Measurements from ENCODE around the gene TMPRSS3. TPM values are rescaled to one million over a fixed set of nuclear protein-coding genes. Genes with fewer than 3 reads are reported as not detected.

TMPRSS3 gene
- total and polyA plus RNA-seq, 9 of the 15 experiments (the other 6 are each of a cell fraction or from before 2014, with no cell fraction given) = 0.07 TPM; not detected in 8

DNA sequence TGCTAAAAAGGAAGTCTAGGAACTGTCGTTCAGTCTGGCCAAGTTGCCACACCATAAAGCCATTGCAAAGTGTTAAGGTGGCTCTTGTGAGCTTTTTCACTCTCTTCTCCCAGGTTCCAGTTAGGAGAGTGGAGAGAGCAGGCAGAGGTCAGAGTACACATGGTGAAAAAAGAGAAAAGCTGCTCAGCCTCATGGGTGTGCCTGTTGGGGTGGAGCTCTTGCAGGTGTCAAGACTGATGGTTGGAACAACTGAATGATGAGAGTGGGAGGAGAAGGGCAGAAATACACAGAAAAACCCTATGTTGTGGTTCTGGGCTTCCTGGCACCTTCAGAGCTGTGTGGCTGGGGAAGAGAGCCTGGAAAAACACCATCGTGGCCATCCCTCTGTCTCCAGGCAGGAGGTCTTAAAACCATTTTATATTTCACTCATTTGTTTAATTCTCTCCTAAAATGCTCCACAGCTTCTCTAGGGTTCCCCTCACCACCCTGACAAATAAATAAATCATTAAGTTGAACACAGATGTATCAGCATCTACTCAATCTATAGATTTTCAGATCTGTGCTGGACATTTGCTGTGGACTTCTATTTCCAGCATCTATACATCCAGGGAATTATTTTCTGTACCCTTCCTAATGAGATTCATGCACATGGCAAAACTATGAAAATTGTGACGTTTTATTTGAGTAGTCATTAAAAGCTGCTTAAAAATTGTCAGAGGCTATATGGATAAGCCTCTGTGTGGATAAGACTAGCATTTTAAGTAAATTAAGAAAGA lies 25.4 kb upstream of the TMPRSS3 start:
- Histone ChIP-seq H3K79me2 (ENCODE audit: control insufficient read depth, insufficient read depth, low read length) (no peaks in the 10 kb centered on the region), H3K27ac (ENCODE audit: extremely low read depth, low read depth, low read length) (no peak overlapping the region), H3K4me3 (no peak overlapping the region), H3K4me2 (ENCODE audit: insufficient read depth, low read length) (no peak overlapping the region), H3K36me3 (ENCODE audit: control insufficient read depth, insufficient read depth, low read length) (no peaks in the 10 kb centered on the region), H2AFZ (ENCODE audit: low read depth, low read length) (no peak overlapping the region), H3K9me1 (ENCODE audit: control insufficient read depth, insufficient read depth, low read length) (no peaks in the 10 kb centered on the region), H3K4me1 (replicated peaks in 1 of 2; ENCODE audit: control insufficient read depth in 2 of 2, insufficient read depth in 2 of 2, low read length in 2 of 2) (no peaks in the 10 kb centered on the region), H4K20me1 (replicated peaks; ENCODE audit: control insufficient read depth, insufficient read depth, low read length) (peaks cover 3% of the 10 kb centered on the region; the same call in 1 of the 2 replicates), H3K27me3 (ENCODE audit: control insufficient read depth in 2 of 2, insufficient read depth in 2 of 2, low read length in 2 of 2) (peaks cover 3 to 9% of the 10 kb centered on the region in 2 experiments; a peak in 2 of 5 replicates), H3K9me3 (replicated peaks; ENCODE audit: control insufficient read depth, insufficient read depth, low read depth, low read length) (no peaks in the 10 kb centered on the region), H3K9ac (ENCODE audit: insufficient read depth in 1 of 2, low read depth in 2 of 2, low read length in 2 of 2) (no peak overlapping the region)
- 2% methylated on average over 3 of the region's 3 CpGs for WGBS (ENCODE audit: insufficient coverage, low coverage, missing lambda C conversion rate)
- ChIA-PET POLR2A (interaction anchor here (0.6 to 2.3 kb wide), 9 partner anchors 11 to 418 kb away, joined by 3 to 11 read pairs (median 3); no protein-coding TSS in a partner anchor), CTCF (ENCODE audit: low intra/inter-chr PET ratio) (no interaction called here)
- TF ChIP-seq, protein P1, sequence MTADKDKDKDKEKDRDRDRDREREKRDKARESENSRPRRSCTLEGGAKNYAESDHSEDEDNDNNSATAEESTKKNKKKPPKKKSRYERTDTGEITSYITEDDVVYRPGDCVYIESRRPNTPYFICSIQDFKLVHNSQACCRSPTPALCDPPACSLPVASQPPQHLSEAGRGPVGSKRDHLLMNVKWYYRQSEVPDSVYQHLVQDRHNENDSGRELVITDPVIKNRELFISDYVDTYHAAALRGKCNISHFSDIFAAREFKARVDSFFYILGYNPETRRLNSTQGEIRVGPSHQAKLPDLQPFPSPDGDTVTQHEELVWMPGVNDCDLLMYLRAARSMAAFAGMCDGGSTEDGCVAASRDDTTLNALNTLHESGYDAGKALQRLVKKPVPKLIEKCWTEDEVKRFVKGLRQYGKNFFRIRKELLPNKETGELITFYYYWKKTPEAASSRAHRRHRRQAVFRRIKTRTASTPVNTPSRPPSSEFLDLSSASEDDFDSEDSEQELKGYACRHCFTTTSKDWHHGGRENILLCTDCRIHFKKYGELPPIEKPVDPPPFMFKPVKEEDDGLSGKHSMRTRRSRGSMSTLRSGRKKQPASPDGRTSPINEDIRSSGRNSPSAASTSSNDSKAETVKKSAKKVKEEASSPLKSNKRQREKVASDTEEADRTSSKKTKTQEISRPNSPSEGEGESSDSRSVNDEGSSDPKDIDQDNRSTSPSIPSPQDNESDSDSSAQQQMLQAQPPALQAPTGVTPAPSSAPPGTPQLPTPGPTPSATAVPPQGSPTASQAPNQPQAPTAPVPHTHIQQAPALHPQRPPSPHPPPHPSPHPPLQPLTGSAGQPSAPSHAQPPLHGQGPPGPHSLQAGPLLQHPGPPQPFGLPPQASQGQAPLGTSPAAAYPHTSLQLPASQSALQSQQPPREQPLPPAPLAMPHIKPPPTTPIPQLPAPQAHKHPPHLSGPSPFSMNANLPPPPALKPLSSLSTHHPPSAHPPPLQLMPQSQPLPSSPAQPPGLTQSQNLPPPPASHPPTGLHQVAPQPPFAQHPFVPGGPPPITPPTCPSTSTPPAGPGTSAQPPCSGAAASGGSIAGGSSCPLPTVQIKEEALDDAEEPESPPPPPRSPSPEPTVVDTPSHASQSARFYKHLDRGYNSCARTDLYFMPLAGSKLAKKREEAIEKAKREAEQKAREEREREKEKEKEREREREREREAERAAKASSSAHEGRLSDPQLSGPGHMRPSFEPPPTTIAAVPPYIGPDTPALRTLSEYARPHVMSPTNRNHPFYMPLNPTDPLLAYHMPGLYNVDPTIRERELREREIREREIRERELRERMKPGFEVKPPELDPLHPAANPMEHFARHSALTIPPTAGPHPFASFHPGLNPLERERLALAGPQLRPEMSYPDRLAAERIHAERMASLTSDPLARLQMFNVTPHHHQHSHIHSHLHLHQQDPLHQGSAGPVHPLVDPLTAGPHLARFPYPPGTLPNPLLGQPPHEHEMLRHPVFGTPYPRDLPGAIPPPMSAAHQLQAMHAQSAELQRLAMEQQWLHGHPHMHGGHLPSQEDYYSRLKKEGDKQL (CRISPR knock-in tag; IDR thresholded peaks at IDR 0.05; ENCODE audit: borderline replicate concordance) = no peak
- no peak for TF ChIP-seq ZNF175 (CRISPR knock-in tag; IDR thresholded peaks at IDR 0.05; ENCODE audit: low read depth)
- FAIRE-seq = no peak
- ATAC-seq = no peak
- intact Hi-C loops (cut with micrococcal nuclease) (no loop called here), in situ Hi-C loops (cut with MboI) (no loop called here)
- BruUV-seq (replicated peaks) = no TSS peak
- DNase-seq (ENCODE audit: extremely low read depth in 1 of 4, low spot score in 3 of 4) = no peak
